Stimulated activated CD8-positive, alpha-beta memory T cell treated with anti-CD3 and anti-CD28 coated beads, Interleukin-15, amount 100 ng/mL, for 4 hours (primary cell): ENCODE data around the gene VWF.

Experiments
- DNase-seq, 2 donors: peaks; one replicate each; pipeline ENCODE4 v3.0.0-alpha.2; 2020; ENCODE audit warnings: low read depth in 2 of 2

Gene VWF

GRCh38 chr12:5952031-5952430, 172.4 kb downstream of the VWF start:
- no peak for DNase-seq

GRCh38 chr12:5948696-5949095, 175.8 kb downstream of the VWF start:
- no peak for DNase-seq

- DNase-seq, result no peak
Observed at GRCh38 chr12:5947006-5947405, 177.5 kb downstream of the VWF start.

GRCh38 chr12:5946388-5946787, 178.1 kb downstream of the VWF start:
- no peak for DNase-seq

- no peak for DNase-seq
Observed at GRCh38 chr12:5945071-5946008, 179.1 kb downstream of the VWF start, which contains the start of gene ANO2. TSS of gene ANO2 (minus strand) at chr12:5945259. CDS start at chr12:5945217, 42 bp downstream.

- no peak for DNase-seq
Observed at GRCh38 chr12:5944688-5945070, 179.8 kb downstream of the VWF start.

GRCh38 chr12:5944053-5944452, 180.4 kb downstream of the VWF start:
- DNase-seq, result no peak

- DNase-seq, result no peak
Observed at GRCh38 chr12:5941907-5942306, 182.6 kb downstream of the VWF start.

GRCh38 chr12:5927732-5928516, 196.5 kb downstream of the VWF start:
- DNase-seq, result no peak

- DNase-seq, result no peak
Observed at GRCh38 chr12:5925646-5926045, 198.8 kb downstream of the VWF start.

GRCh38 chr12:5924342-5924741, 200.1 kb downstream of the VWF start:
- no peak for DNase-seq

GRCh38 chr12:5923751-5924150, 200.7 kb downstream of the VWF start:
- DNase-seq, result no peak

- DNase-seq, result no peak
Observed at GRCh38 chr12:5923043-5923605, 201.3 kb downstream of the VWF start.

- DNase-seq, result no peak
Observed at GRCh38 chr12:5921966-5922899, 202.2 kb downstream of the VWF start.

- DNase-seq, result no peak
Observed at GRCh38 chr12:5921027-5921909, 203.2 kb downstream of the VWF start.

GRCh38 chr12:5916785-5917290, 207.6 kb downstream of the VWF start:
- DNase-seq, result no peak

- DNase-seq, result no peak
Observed at GRCh38 chr12:5915511-5915910, 209.0 kb downstream of the VWF start.

GRCh38 chr12:5914387-5915149, 209.9 kb downstream of the VWF start:
- no peak for DNase-seq

GRCh38 chr12:5913387-5913786, 211.1 kb downstream of the VWF start:
- no peak for DNase-seq
